ENCODE results near the gene CEL. TPM values are rescaled to one million over a fixed set of nuclear protein-coding genes. Genes with fewer than 3 reads are reported as not detected.
"Not testable (repeated sequence)": the region's sequence is repeated elsewhere in the genome, so short reads cannot be mapped to it uniquely, and the experiment has no call there.

Gene CEL
- total and polyA plus RNA-seq, 9 donors, result 1.3 to 13.6 (median 2.8) TPM

DNA sequence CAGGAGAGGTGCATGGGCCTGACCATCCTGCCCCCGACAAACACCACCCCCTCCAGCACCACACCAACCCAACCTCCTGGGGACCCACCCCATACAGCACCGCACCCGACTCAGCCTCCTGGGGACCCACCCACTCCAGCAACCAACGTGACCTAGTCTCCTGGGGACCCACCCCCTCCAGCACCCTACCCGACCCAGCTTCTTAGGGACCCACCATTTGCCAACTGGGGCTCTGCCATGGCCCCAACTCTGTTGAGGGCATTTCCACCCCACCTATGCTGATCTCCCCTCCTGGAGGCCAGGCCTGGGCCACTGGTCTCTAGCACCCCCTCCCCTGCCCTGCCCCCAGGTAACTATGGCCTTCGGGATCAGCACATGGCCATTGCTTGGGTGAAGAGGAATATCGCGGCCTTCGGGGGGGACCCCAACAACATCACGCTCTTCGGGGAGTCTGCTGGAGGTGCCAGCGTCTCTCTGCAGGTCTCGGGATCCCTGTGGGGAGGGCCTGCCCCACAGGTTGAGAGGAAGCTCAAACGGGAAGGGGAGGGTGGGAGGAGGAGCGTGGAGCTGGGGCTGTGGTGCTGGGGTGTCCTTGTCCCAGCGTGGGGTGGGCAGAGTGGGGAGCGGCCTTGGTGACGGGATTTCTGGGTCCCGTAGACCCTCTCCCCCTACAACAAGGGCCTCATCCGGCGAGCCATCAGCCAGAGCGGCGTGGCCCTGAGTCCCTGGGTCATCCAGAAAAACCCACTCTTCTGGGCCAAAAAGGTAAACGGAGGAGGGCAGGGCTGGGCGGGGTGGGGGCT, 4.6 kb downstream of the CEL start:
- no peak overlapping the region for H3K4me3 ChIP-seq
- DNase-seq, result no peak
- 93 to 94% (median 94%) methylated on average over 25 of the region's 25 CpGs for WGBS, 3 donors
- H3K27ac ChIP-seq, result no peak overlapping the region
- no peaks in the 10 kb centered on the region for H3K36me3 ChIP-seq
- intact Hi-C loops (cut with DNase I), result no loop called here
- no peak for TF ChIP-seq EP300 (IDR thresholded peaks at IDR 0.05)
- no peak for TF ChIP-seq CTCF (IDR thresholded peaks at IDR 0.05)
- TF ChIP-seq POLR2A (IDR thresholded peaks at IDR 0.05), result no peak
- H3K27me3 ChIP-seq, result no peaks in the 10 kb centered on the region
- H3K4me1 ChIP-seq (ENCODE audit: insufficient read depth), result no peaks in the 10 kb centered on the region
- H3K9me3 ChIP-seq, result no peaks in the 10 kb centered on the region

GRCh38 chr9:133067006-133067405, 5.2 kb downstream of the CEL start:
- 89 to 96% (median 93%) methylated on average over 11 of the region's 11 CpGs for WGBS, 3 donors
- H3K27me3 ChIP-seq, result no peaks in the 10 kb centered on the region
- H3K27ac ChIP-seq, result no peak overlapping the region
- H3K4me3 ChIP-seq, result no peak overlapping the region
- no peak for DNase-seq
- no peaks in the 10 kb centered on the region for H3K4me1 ChIP-seq (ENCODE audit: insufficient read depth)
- TF ChIP-seq EP300 (IDR thresholded peaks at IDR 0.05) (no peak), POLR2A (IDR thresholded peaks at IDR 0.05) (no peak), CTCF (IDR thresholded peaks at IDR 0.05) (no peak)
- intact Hi-C loops (cut with DNase I), result no loop called here
- H3K36me3 ChIP-seq, result no peaks in the 10 kb centered on the region
- no peaks in the 10 kb centered on the region for H3K9me3 ChIP-seq

DNA sequence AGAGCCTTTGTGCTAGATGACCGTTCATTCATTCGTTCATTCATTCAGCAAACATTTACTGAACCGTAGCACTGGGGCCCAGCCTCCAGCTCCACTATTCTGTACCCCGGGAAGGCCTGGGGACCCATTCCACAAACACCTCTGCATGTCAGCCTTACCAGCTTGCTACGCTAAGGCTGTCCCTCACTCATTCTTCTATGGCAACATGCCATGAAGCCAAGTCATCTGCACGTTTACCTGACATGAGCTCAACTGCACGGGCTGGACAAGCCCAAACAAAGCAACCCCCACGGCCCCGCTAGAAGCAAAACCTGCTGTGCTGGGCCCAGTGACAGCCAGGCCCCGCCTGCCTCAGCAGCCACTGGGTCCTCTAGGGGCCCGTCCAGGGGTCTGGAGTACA, 6.0 kb downstream of the CEL start:
- Histone ChIP-seq H3K4me1 (ENCODE audit: insufficient read depth) (no peaks in the 10 kb centered on the region), H3K9me3 (no peaks in the 10 kb centered on the region), H3K4me3 (no peak overlapping the region), H3K27me3 (no peaks in the 10 kb centered on the region), H3K36me3 (no peaks in the 10 kb centered on the region), H3K27ac (no peak overlapping the region)
- intact Hi-C loops (cut with DNase I), result no loop called here
- no peak for DNase-seq
- WGBS, 3 donors, result 69 to 86% (median 75%) methylated on average over 10 to 11 of the region's 11 CpGs
- TF ChIP-seq POLR2A (IDR thresholded peaks at IDR 0.05), result no peak
- no peak for TF ChIP-seq CTCF (IDR thresholded peaks at IDR 0.05)
- TF ChIP-seq EP300 (IDR thresholded peaks at IDR 0.05), result no peak

- not testable (repeated sequence) for H3K4me3 ChIP-seq, DNase-seq
- WGBS, 3 donors, result 96 to 100% methylated on average over 3 to 5 of the region's 15 CpGs; no CpG with 5 or more reads in 1 of the 3 donors
Observed at GRCh38 chr9:133068431-133068830, 6.7 kb downstream of the CEL start.

DNA sequence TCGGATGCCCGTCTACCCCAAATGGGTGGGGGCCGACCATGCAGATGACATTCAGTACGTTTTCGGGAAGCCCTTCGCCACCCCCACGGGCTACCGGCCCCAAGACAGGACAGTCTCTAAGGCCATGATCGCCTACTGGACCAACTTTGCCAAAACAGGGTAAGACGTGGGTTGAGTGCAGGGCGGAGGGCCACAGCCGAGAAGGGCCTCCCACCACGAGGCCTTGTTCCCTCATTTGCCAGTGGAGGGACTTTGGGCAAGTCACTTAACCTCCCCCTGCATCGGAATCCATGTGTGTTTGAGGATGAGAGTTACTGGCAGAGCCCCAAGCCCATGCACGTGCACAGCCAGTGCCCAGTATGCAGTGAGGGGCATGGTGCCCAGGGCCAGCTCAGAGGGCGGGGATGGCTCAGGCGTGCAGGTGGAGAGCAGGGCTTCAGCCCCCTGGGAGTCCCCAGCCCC, 8.8 kb downstream of the CEL start:
- H3K4me3 ChIP-seq; H3K27me3 ChIP-seq; H3K27ac ChIP-seq; H3K9me3 ChIP-seq; H3K36me3 ChIP-seq; intact Hi-C loops (cut with DNase I); DNase-seq: not testable (repeated sequence)
- WGBS, 3 donors, result 82 to 85% (median 84%) methylated on average over 16 to 17 of the region's 17 CpGs
- H3K4me1 ChIP-seq (ENCODE audit: insufficient read depth), result peaks cover 11% of the 10 kb centered on the region

More at GRCh38 chr9:133068431-133068830, 6.7 kb downstream of the CEL start:
- H3K27ac ChIP-seq; H3K9me3 ChIP-seq; H3K4me1 ChIP-seq (ENCODE audit: insufficient read depth); H3K36me3 ChIP-seq; H3K27me3 ChIP-seq; intact Hi-C loops (cut with DNase I): not testable (repeated sequence)

DNA sequence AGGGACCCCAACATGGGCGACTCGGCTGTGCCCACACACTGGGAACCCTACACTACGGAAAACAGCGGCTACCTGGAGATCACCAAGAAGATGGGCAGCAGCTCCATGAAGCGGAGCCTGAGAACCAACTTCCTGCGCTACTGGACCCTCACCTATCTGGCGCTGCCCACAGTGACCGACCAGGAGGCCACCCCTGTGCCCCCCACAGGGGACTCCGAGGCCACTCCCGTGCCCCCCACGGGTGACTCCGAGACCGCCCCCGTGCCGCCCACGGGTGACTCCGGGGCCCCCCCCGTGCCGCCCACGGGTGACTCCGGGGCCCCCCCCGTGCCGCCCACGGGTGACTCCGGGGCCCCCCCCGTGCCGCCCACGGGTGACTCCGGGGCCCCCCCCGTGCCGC, 9.2 kb downstream of the CEL start:
- H3K36me3 ChIP-seq; DNase-seq; H3K4me3 ChIP-seq; intact Hi-C loops (cut with DNase I); H3K9me3 ChIP-seq; H3K27me3 ChIP-seq; H3K27ac ChIP-seq: not testable (repeated sequence)
- H3K4me1 ChIP-seq (ENCODE audit: insufficient read depth), result peaks cover 11% of the 10 kb centered on the region
- WGBS, 3 donors, result 82 to 90% methylated on average over 5 to 18 of the region's 31 CpGs; no CpG with 5 or more reads in 1 of the 3 donors
